GM08714 (cell line): Measurements from ENCODE around the gene KCNAB1.

ENCODE experiments used
- H3K4me3 ChIP-seq: fragments of 200-500 bp; sonication (Bioruptor generic); 2 replicates; pipeline ENCODE4 v1.5.1; 2014; ENCODE audit warnings: mild to moderate bottlenecking, low read length, inconsistent platforms
- ZNF274 ChIP-seq: IDR thresholded peaks from 2 replicates; pipeline ENCODE4 v1.6.1; 2012; ENCODE audit warnings: mild to moderate bottlenecking, low read depth, low read length

The KCNAB1 gene

DNA sequence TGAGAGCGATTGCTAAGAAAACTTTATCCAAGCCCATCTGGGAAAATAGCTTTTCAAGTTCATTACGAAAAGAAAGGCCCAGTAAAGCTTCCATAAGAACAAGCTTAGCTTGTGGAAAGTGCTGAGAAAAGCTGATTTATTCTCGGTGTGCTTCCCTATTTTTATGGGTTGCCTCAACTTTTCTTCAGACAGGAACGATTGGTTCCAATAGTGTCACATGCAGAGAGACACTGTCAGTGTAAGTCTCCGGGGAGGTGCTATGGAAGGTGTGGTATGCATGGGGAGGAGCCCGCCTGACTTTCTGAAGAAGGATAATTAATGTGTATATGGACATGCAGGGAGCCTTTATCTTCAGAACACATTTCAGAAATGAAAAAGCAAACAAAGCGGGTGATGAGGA lies 257.3 kb downstream of the KCNAB1 start:
- H3K4me3 ChIP-seq: no peak overlapping the region
- no peak for TF ChIP-seq ZNF274

DNA sequence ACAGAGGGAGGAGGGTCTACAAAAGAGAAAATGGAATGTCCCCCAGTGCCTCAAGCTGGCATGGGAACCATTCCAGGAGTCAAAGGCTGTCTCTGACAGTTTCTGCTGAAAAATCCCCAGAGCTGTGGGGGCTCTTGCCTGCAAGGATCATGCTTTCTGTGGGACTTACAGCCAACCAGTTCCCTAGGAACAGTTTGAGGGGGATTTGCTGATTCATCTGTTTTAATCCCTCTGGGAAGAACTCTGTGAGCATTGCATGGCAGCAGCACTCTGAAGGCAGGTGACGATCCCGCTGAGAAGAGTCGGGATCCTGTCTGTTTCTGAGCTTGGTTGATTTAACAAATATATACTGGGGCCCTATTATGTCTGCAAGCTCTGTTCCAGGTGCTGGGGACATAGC lies 258.5 kb downstream of the KCNAB1 start:
- H3K4me3 ChIP-seq: no peak overlapping the region
- TF ChIP-seq ZNF274: no peak

DNA sequence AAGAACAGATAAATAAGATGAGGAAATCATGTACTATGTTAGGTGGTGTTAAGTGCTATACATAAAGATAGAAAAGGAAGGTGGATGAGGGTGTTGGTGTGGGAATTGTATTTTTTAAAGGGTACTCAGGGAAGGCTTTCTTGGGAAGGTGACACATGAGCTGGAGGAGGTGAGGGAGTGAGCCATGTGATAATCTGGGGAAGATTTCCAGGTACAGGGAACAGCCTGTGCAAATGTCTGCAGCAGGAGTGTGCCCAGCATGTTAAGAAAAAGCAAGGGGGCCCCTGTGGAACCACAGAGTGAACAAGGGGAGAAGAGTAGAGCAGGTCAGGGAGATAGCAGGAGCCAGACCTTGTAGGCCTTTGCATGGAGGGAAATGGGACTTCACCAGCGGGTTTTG lies 258.9 kb downstream of the KCNAB1 start:
- TF ChIP-seq ZNF274: no peak
- H3K4me3 ChIP-seq: no peak overlapping the region

DNA sequence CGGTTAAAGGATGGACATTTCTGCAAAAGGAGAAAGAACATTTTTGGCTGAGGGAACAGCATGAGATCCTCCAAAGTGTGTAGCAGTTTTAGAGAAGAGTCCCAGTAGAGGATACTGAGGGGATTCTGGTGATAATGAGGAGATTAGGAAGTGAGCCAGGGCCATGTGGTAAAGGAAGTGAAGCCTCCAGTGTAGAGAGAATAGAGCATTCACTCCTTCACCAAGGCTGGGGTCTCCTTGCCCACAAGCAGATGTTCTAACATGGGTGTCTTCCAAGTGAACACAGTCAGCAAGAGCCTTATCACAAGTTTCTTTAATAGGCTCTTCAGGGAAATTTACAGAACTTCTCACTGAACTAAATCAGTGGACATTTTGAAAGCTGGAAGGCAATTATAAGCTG lies 260.9 kb downstream of the KCNAB1 start:
- H3K4me3 ChIP-seq: no peak overlapping the region
- no peak for TF ChIP-seq ZNF274

DNA sequence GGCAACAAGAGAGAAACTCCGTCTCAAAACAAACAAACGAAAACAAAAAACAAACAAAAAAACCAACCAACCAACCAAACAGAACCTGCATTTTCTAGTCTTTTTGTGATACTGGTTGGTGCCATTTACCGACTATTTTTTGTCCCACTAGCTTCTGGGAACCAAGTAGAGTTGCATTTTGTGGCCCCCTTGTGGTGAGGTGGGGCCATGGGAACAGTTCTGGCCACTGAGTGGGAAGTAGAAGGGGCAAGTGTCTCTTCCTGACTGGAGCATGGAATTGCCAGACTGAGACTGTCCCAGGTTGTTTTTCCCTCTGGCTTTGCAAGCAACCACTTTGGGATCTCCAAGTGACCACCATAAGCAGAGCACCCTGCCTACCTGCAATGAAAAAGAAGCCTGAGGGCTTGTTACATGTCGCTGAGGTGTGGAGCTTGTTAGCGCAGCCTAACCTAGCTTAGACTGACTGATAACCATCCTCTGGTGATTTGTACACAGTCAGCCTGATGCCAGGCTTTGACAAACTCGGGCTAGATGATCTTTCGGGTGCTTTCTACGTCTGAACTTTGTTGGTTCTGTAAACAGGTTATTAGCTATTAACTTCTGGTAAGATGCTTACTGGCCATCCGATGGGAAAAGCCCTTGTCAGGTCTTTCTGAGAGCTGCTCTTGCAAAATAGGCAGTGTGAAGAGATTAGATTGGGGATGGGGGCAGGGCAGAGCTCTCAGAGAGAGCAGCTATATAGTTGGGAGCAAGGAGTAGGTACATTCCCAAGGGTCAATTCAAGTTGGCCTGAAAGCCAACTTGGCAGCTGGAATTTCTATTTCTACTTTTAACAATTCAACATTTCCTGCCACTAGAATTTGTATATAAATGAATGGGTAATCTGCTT lies 262.3 kb downstream of the KCNAB1 start:
- no peak overlapping the region for H3K4me3 ChIP-seq
- no peak for TF ChIP-seq ZNF274

DNA sequence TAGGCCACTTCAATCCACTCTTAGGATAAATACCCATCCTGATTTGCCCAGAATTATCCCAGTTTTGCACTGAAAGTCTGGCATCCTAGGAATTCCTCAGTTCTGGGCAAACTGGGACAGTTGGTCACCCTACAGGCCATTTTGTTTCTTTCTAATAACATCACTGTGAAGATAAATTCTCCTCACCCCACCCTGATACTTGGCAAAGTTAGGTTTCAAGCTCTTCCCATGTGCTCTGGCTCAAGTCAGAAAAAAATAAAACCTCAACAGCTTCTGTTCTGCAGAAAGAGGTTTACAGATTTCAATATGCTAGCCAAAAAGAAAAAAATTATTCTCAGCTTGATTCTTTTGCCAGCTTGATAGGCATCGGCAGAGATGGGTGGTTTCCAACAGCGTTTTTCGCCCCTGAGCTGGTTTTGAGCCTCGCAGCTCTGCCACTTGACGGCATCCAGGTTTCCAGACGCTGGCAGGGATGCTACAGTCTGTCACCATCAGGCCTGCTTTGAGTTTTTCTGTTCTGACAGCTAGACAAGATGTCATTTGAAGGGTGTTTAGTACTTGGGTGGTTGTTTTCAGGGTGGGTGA lies 263.2 kb downstream of the KCNAB1 start:
- H3K4me3 ChIP-seq: no peak overlapping the region
- TF ChIP-seq ZNF274: no peak

DNA sequence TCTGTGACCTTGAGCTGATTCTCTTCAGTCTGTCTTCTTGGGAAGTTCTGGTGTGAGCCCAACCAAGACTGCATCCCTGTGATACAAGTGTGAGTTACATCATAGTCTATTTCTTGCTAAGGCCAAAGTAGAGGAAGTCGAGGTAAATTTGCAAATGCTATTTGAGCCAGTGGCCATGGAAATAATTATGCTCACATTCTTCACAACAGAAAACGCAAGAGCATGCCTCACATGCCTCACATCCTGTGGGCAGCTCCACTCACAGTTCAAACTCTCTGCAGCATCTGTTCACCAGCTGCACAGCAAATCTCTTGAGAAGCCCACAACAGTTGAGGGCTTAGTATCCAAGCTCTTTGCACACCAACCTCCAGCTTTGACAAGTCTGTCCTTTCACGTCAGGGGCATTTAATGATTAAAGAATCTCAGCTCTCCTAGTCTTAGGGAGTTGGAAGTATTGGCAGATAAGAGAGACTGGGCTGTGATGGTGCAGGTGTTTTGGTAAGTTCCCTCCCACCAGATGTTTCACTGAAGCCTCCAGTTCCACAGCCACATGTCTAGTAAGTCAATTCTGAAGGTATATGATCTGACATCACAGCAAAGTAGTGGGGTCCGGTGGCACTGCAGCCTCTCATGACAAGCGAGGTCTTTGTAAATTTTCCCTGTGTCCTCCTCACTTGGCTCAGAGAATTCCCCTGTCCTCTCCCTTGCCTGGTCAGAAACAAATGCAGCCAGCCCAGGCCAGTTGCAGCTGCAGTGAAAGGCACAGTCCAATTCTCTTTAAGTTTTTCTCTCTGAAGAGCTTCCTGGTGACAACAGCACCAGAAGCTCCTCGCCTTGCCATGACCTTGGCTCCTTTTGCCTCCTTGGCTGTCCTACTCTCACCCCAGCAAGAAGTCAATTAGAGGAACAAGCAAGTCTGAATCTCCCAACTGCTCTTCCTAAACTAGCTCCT lies 268.4 kb downstream of the KCNAB1 start:
- no peak for TF ChIP-seq ZNF274
- no peak overlapping the region for H3K4me3 ChIP-seq

DNA sequence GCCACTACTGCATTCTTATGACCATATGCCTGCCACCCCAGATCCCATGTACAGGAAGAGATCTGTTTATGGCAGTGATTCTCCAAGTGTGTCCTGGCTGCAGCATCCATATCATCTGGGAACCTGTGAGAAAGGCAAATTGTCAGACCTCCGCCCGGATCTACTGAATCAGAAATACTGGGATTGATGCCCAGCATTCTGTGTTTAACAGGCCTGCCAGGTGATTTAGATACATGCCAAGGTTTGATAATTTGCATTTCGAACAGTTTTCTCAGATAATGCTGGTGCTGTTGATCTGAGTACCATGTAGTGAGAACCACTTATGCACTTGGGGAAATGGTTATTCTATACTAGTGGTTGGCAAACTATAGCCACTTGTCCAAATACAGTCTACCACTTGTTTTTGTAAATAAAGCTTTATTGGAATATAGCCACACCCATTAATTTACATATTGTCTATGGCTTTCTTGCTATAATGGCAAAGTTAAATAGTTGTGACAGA lies 269.1 kb downstream of the KCNAB1 start:
- TF ChIP-seq ZNF274: no peak
- H3K4me3 ChIP-seq: no peak overlapping the region

DNA sequence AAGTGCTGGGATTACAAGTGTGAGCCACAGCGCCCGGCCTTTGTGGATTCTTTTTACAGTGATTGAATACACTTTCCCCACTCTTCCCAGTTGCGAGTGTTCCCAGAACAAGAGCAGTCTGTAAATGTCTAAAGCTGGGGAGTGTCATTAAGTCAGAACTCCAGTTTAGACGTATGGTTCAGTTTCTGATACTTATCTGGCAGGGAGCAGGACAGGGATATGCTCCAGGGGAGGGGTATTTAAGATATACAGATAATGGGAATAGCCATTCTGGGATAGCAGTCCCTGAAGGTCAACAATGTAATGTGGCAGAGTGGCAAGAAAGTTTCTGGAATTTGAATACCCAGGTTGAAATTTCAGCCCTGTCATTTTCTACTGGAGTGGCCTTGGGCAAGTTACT lies 270.5 kb downstream of the KCNAB1 start:
- H3K4me3 ChIP-seq: no peak overlapping the region
- TF ChIP-seq ZNF274: no peak

DNA sequence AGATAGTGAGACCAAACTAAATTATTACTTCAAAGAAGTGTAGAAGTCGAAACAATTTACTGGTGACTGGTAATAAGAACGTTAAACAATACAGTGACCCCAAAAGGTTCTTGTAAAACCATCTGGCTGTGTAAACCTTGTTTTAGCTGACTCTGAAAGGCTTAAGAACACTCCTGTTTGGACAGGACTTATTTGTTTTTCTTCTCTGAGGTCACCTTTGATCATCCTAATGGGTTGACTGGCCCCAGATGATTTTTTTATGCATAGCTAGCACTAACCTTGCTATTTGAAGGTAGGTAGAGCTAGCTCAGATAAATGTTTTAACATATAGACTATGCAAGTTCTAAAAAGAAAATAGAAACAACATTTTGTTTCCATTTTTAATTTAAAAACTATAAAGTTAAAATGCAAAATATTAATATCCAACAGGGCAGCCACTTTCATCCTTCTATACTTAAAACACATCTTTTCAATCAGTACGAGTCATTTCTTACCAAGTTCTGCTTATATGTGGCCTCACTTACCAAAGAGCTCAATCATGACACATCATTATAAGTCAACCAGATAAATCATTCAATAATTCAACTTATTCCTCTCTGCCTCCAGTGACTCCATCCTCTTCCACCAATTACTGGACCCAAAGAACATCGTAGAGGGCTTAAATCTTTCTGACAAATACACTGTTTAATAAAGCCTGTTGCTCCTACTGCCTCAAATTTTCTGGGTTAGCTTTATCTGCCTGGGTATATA lies 275.8 kb downstream of the KCNAB1 start:
- TF ChIP-seq ZNF274: no peak
- no peak overlapping the region for H3K4me3 ChIP-seq

DNA sequence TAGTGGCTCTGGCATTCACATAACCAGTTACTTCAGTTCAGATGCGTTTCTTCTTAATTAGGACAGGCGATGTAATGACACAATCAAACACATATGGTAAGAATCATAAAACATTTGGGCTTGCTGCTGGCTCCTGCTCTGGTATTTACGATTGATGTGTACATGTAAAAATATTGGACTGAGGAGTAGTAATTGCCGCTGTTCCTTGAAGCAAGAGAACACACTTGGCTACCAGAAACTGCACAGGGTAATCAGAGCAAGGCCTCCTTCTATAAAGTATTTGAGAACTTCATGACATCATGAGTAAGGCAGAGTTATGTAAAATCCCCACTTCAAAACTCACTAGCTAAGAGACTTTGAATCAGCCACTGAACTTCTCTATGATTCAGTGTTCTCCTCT lies 276.5 kb downstream of the KCNAB1 start:
- TF ChIP-seq ZNF274: no peak
- H3K4me3 ChIP-seq: no peak overlapping the region

DNA sequence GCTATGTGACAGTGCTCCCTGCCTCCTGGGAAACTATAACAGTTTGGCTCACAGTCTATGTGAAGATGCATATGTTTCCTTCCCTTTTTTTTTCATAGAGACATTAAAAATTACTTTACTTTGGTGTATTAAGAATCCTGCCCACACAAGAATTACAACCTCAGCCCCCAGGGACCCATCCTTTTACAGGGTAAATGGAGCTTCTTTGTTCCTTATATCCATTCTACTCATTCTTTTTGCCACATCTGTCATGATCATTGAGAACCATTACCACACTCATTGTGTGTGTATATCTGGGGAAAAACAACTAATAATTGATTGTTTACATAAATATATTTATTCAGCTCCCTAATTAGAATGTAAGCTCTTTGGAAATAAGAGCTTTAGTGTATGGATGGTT lies 277.2 kb downstream of the KCNAB1 start:
- no peak overlapping the region for H3K4me3 ChIP-seq
- TF ChIP-seq ZNF274: no peak

DNA sequence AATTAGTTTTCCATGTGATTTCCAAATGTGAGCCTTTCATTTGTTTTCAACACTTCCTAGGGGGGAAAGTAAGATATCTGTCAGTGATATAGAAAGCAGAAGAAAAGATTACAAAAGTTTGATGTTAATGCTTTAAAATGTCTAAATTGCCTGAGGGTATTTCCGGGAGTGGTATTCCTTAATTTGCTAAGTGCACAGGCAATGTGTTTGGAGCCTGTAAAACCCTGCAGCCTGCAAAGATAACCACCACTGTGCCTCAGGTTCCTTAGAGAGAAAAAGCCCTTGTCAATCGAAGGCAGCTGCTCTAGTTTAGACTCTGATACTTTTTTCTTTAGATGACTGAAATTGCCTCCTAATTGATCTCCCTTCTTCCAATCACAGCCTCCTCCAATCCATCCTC lies 279.7 kb downstream of the KCNAB1 start:
- no peak overlapping the region for H3K4me3 ChIP-seq

DNA sequence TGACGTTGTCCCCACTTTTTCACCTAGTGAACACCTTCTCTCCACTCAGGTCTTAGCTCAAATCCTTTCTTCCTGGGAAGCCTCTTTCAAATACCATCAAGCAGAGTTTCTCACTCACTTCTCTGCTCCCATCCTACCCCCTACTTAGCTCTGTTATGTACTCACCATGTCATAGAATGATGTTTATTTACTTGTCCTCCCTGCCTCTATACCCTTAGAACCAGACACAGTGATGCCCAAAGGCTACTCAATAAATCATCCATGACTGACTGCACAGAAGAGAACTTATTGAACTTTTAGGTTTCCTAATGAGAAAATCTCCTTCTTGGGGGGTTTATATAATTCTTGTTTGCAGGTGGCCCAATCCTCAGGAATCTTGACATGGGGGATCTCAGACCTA lies 280.4 kb downstream of the KCNAB1 start:
- H3K4me3 ChIP-seq: no peak overlapping the region
- no peak for TF ChIP-seq ZNF274

More for the DNA sequence above, 279.7 kb downstream of the KCNAB1 start:
- TF ChIP-seq ZNF274: no peak
